Caco-2 (cell line): ENCODE measurements around the gene ELP2. TPM values are rescaled to one million over a fixed set of nuclear protein-coding genes. Genes with fewer than 3 reads are reported as not detected.
"Not testable (repeated sequence)": the region's sequence is repeated elsewhere in the genome, so short reads cannot be mapped to it uniquely, and the experiment has no call there.

Experiments
- BruUV-seq: library from RNA; stranded (reverse); fragments of 400-500 nt; replicated peaks from 2 replicates; lab custom pipeline; 2021; lab: Mats Ljungman, UMichigan
- CTCF ChIA-PET: fragments of 300-600 bp; sonication (Branson Sonifier 250); formaldehyde crosslinking; loops from one replicate; lab custom pipeline; 2022; ENCODE audit warnings: antibody characterized with exemption; lab: Charles Lee
- POLR2A ChIA-PET: fragments of 300-600 bp; sonication (Branson Sonifier 250); formaldehyde crosslinking; loops from one replicate; lab custom pipeline; 2022; ENCODE audit warnings: antibody characterized with exemption; lab: Charles Lee
- DNase-seq, 2 experiments: peaks; one replicate each; pipeline versions ENCODE4 v3.0.0 to v3.0.0-alpha.2; 2020 to 2022
- H3K27me3 ChIP-seq: replicated peaks from 2 replicates; pipeline ENCODE4 v1.6.0; 2011; ENCODE audit warnings: low read length; ENCODE audit not compliant: control insufficient read depth, insufficient read depth
- H3K36me3 ChIP-seq: 2 replicates; pipeline ENCODE4 v1.5.1; 2011; ENCODE audit warnings: low read length; ENCODE audit not compliant: control insufficient read depth, insufficient read depth
- H3K4me1 ChIP-seq: fragments of 250-450 bp; sonication (Bioruptor Pico); 2 replicates; pipeline ENCODE4 v1.5.1; 2020; ENCODE audit warnings: mild to moderate bottlenecking
- H3K4me3 ChIP-seq: 2 replicates; pipeline ENCODE4 v1.5.1; 2011; ENCODE audit warnings: low read depth, mild to moderate bottlenecking, control low read depth, low read length
- H3K9me3 ChIP-seq: fragments of 250-450 bp; sonication (Bioruptor Pico); 2 replicates; pipeline ENCODE4 v1.5.1; 2020; ENCODE audit warnings: mild to moderate bottlenecking, moderate library complexity
- H3K27ac Mint-ChIP-seq: one replicate; pipeline ENCODE4 v1.8.0; 2022; ENCODE audit warnings: mixed read lengths; ENCODE audit not compliant: unreplicated experiment
- H3K27me3 Mint-ChIP-seq: one replicate; pipeline ENCODE4 v1.8.0; 2022; ENCODE audit warnings: mixed read lengths; ENCODE audit not compliant: insufficient read depth, unreplicated experiment
- H3K36me3 Mint-ChIP-seq: one replicate; pipeline ENCODE4 v1.8.0; 2022; ENCODE audit warnings: mild to moderate bottlenecking, mixed read lengths; ENCODE audit not compliant: insufficient read depth, unreplicated experiment
- H3K4me1 Mint-ChIP-seq: one replicate; pipeline ENCODE4 v1.8.0; 2022; ENCODE audit warnings: low read depth, mixed read lengths; ENCODE audit not compliant: unreplicated experiment
- H3K4me3 Mint-ChIP-seq: one replicate; pipeline ENCODE4 v1.8.0; 2022; ENCODE audit warnings: mild to moderate bottlenecking, moderate library complexity, mixed read lengths; ENCODE audit not compliant: unreplicated experiment
- H3K9me3 Mint-ChIP-seq: one replicate; pipeline ENCODE4 v1.8.0; 2022; ENCODE audit warnings: mixed read lengths; ENCODE audit not compliant: unreplicated experiment
- intact Hi-C: fragments of 100-400 bp; cut with micrococcal nuclease; formaldehyde crosslinking; loops from one replicate; pipeline ENCODE4 v1.10.0; 2022; ENCODE audit not compliant: unreplicated experiment
- total RNA-seq: library from RNA; stranded (reverse); gene quantifications from 2 replicates; pipeline ENCODE4 v1.2.3, GENCODE V29; 2022
- TF ChIP-seq, protein P1 (sequence below), 2 experiments: fragments of 200-600 bp in 1 of 2; IDR thresholded peaks; 1 replicate in 1 of 2; 2 replicates in 1 of 2; pipeline versions ENCODE4 v1.5.1 to v1.8.0; 2011 to 2022; ENCODE audit warnings: antibody characterized with exemption in 1 of 2, control low read depth in 1 of 2, inconsistent platforms in 1 of 2, low read depth in 1 of 2, low read length in 1 of 2, mild to moderate bottlenecking in 1 of 2, moderate library complexity in 1 of 2; ENCODE audit not compliant: insufficient read depth in 1 of 2, severe bottlenecking in 1 of 2, unreplicated experiment in 1 of 2

Gene ELP2
- total RNA-seq, 1 experiment from 2014 or later: 45.9 TPM

DNA sequence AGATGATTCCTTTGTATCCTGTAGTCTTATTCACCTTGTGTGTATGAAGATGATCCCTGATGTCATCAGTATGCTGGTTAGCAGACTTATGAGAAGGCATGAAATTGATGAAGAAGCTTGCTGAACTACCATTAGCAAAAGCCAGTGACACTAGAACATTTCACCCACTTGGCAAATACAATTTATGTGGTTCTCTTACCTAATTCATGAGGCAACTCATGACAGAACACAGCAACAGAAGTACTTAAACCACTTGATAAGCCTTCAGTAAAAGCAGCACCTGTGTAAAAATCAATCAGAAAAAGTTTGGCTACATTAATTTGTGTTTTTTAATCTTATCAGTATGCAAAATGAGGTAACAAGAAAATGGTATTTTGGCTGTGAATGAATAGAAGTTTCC is 17.4 kb upstream of the ELP2 start:
- H3K36me3 Mint-ChIP-seq: peaks cover 11% of the 10 kb centered on the region
- POLR2A ChIA-PET: no interaction called here
- no TSS peak for BruUV-seq
- no peak overlapping the region for H3K27ac Mint-ChIP-seq
- H3K27me3 Mint-ChIP-seq: no peaks in the 10 kb centered on the region
- no peaks in the 10 kb centered on the region for H3K9me3 Mint-ChIP-seq
- Histone ChIP-seq H3K4me3 (no peak overlapping the region), H3K27me3 (no peaks in the 10 kb centered on the region), H3K4me1 (no peaks in the 10 kb centered on the region), H3K9me3 (no peaks in the 10 kb centered on the region), H3K36me3 (no peaks in the 10 kb centered on the region)
- DNase-seq: no peak
- CTCF ChIA-PET: no interaction called here
- no peak overlapping the region for H3K4me3 Mint-ChIP-seq
- TF ChIP-seq, protein P1, sequence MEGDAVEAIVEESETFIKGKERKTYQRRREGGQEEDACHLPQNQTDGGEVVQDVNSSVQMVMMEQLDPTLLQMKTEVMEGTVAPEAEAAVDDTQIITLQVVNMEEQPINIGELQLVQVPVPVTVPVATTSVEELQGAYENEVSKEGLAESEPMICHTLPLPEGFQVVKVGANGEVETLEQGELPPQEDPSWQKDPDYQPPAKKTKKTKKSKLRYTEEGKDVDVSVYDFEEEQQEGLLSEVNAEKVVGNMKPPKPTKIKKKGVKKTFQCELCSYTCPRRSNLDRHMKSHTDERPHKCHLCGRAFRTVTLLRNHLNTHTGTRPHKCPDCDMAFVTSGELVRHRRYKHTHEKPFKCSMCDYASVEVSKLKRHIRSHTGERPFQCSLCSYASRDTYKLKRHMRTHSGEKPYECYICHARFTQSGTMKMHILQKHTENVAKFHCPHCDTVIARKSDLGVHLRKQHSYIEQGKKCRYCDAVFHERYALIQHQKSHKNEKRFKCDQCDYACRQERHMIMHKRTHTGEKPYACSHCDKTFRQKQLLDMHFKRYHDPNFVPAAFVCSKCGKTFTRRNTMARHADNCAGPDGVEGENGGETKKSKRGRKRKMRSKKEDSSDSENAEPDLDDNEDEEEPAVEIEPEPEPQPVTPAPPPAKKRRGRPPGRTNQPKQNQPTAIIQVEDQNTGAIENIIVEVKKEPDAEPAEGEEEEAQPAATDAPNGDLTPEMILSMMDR (IDR thresholded peaks at IDR 0.05; ENCODE audit: insufficient read depth in 1 of 2, low read depth in 1 of 2, low read length in 1 of 2, severe bottlenecking in 1 of 2, unreplicated experiment in 1 of 2): no peak
- H3K4me1 Mint-ChIP-seq: no peaks in the 10 kb centered on the region
- intact Hi-C loops: no loop called here

DNA sequence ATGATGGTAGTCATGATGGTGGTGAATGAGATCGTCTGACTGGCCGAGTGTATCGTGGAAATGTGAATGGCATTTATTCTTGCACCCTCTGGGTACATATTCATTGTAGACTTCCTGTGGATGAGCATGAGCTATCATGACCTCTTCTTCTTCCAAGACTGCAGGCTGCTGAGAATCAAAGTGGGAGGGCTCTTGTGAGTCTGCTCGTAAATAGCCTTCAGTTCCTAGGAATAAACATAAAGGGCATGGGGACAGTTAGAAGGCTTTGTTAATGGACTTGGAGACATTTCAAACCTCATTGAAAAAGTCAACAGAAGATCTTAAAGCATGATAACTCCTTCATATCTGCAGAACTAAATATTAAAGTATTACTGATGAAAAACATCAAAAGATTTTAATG is 15.4 kb upstream of the ELP2 start:
- H3K4me1 ChIP-seq: no peaks in the 10 kb centered on the region
- H3K27me3 ChIP-seq: no peaks in the 10 kb centered on the region
- peaks cover 11% of the 10 kb centered on the region for H3K36me3 Mint-ChIP-seq
- POLR2A ChIA-PET: no interaction called here
- no peaks in the 10 kb centered on the region for H3K9me3 ChIP-seq
- H3K4me3 ChIP-seq: no peak overlapping the region
- no peak overlapping the region for H3K4me3 Mint-ChIP-seq
- no peaks in the 10 kb centered on the region for H3K36me3 ChIP-seq
- no TSS peak for BruUV-seq
- no peaks in the 10 kb centered on the region for H3K9me3 Mint-ChIP-seq
- DNase-seq: no peak
- TF ChIP-seq, protein P1 (IDR thresholded peaks at IDR 0.05; ENCODE audit: insufficient read depth in 1 of 2, low read depth in 1 of 2, low read length in 1 of 2, severe bottlenecking in 1 of 2, unreplicated experiment in 1 of 2): no peak
- CTCF ChIA-PET: no interaction called here
- no peaks in the 10 kb centered on the region for H3K27me3 Mint-ChIP-seq
- intact Hi-C loops: no loop called here
- H3K4me1 Mint-ChIP-seq: no peaks in the 10 kb centered on the region
- H3K27ac Mint-ChIP-seq: no peak overlapping the region

- intact Hi-C loops: no loop called here
- POLR2A ChIA-PET: no interaction called here
- TF ChIP-seq, protein P1 (IDR thresholded peaks at IDR 0.05; ENCODE audit: insufficient read depth in 1 of 2, low read depth in 1 of 2, low read length in 1 of 2, severe bottlenecking in 1 of 2, unreplicated experiment in 1 of 2): no peak
- no peaks in the 10 kb centered on the region for H3K27me3 Mint-ChIP-seq
- H3K4me1 Mint-ChIP-seq: no peaks in the 10 kb centered on the region
- H3K9me3 Mint-ChIP-seq: no peaks in the 10 kb centered on the region
- CTCF ChIA-PET: no interaction called here
- Histone ChIP-seq H3K4me3 (no peak overlapping the region), H3K9me3 (no peaks in the 10 kb centered on the region), H3K27me3 (no peaks in the 10 kb centered on the region), H3K36me3 (no peaks in the 10 kb centered on the region), H3K4me1 (no peaks in the 10 kb centered on the region)
- BruUV-seq: no TSS peak
- no peak overlapping the region for H3K4me3 Mint-ChIP-seq
- no peak for DNase-seq
- peaks cover 11% of the 10 kb centered on the region for H3K36me3 Mint-ChIP-seq
- no peak overlapping the region for H3K27ac Mint-ChIP-seq
Measured at GRCh38 chr18:36114738-36115137, 15.0 kb upstream of the ELP2 start.

DNA sequence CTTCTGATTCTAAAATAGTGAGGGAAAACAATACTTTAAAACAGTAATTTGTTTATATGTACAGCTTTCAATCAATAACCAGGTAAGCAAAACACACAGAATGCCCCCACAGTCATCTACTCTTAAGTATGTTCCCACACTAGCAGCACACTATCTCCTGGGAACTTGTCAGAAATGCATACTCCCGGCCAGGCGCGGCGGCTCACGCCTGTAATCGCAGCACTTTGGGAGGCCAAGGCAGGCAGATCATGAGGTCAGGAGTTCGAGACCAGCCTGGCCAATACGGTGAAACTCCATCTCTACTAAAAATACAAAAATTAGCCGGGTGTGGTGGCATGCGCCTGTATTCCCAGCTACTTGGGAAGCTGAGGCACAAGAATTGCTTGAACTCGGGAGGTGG is 12.9 kb upstream of the ELP2 start:
- intact Hi-C loops, H3K4me3 ChIP-seq, H3K36me3 Mint-ChIP-seq, H3K27ac Mint-ChIP-seq, H3K9me3 Mint-ChIP-seq, H3K27me3 ChIP-seq, H3K27me3 Mint-ChIP-seq, H3K4me3 Mint-ChIP-seq, CTCF ChIA-PET, H3K36me3 ChIP-seq, H3K9me3 ChIP-seq, BruUV-seq, POLR2A ChIA-PET, H3K4me1 ChIP-seq, DNase-seq, H3K4me1 Mint-ChIP-seq: not testable (repeated sequence)
